Neural cell (in vitro differentiated cells): ENCODE results near the gene PODNL1. TPM values are rescaled to one million over a fixed set of nuclear protein-coding genes. Genes with fewer than 3 reads are reported as not detected.

ENCODE experiments used
- H2AFZ ChIP-seq: fragments of 200-600, 300-800 bp; sonication (generic), shearing (Covaris generic); 2 replicates; pipeline ENCODE4 v1.6.0; 2014; ENCODE audit warnings: low read depth, mild to moderate bottlenecking, antibody characterized with exemption, low read length, moderate library complexity
- H3F3A ChIP-seq: fragments of 200-600 bp; shearing (Covaris generic); 2 replicates; pipeline ENCODE4 v1.6.1; 2016; ENCODE audit warnings: mild to moderate bottlenecking, moderate library complexity, mixed read lengths, antibody characterized with exemption, low read length; ENCODE audit not compliant: insufficient read depth, poor library complexity, severe bottlenecking
- H3K27ac ChIP-seq: fragments of 200-600, 300-800 bp; sonication (generic), shearing (Covaris generic); 2 replicates; pipeline ENCODE4 v1.5.1; 2014; ENCODE audit warnings: mild to moderate bottlenecking, low read length, moderate library complexity
- H3K27me3 ChIP-seq: fragments of 300-800, 200-600 bp; sonication (generic), shearing (Covaris generic); 2 replicates; pipeline ENCODE4 v1.6.0; 2014; ENCODE audit warnings: mild to moderate bottlenecking, low read depth, low read length, moderate library complexity; ENCODE audit not compliant: insufficient read depth
- H3K36me3 ChIP-seq: fragments of 300-800, 200-600 bp; sonication (generic), shearing (Covaris generic); 2 replicates; pipeline ENCODE4 v1.5.1; 2014; ENCODE audit warnings: mild to moderate bottlenecking, antibody characterized with exemption, low read length, moderate library complexity; ENCODE audit not compliant: insufficient read depth
- H3K4me2 ChIP-seq: fragments of 300-800, 200-600 bp; sonication (generic), shearing (Covaris generic); 2 replicates; pipeline ENCODE4 v1.6.0; 2014; ENCODE audit warnings: mild to moderate bottlenecking, low read length
- H3K4me3 ChIP-seq: fragments of 300-800, 200-600 bp; sonication (generic), shearing (Covaris generic); 2 replicates; pipeline ENCODE4 v1.5.1; 2014; ENCODE audit warnings: mild to moderate bottlenecking, low read length, moderate library complexity
- H3K79me2 ChIP-seq: fragments of 200-600 bp; shearing (Covaris generic); replicated peaks from 2 replicates; pipeline ENCODE4 v1.6.0; 2014; ENCODE audit warnings: mild to moderate bottlenecking, low read length, moderate library complexity; ENCODE audit not compliant: insufficient read depth
- H3K9ac ChIP-seq: fragments of 300-800, 200-600 bp; sonication (generic), shearing (Covaris generic); 2 replicates; pipeline ENCODE4 v1.6.1; 2016; ENCODE audit warnings: mild to moderate bottlenecking, low read length, mixed read lengths
- H3K9me2 ChIP-seq: fragments of 200-600 bp; shearing (Covaris generic); 2 replicates; pipeline ENCODE4 v1.6.1; 2016; ENCODE audit warnings: mild to moderate bottlenecking, low read length, mixed read lengths; ENCODE audit not compliant: insufficient read depth
- H3K9me3 ChIP-seq: fragments of 200-600, 300-800 bp; sonication (generic), shearing (Covaris generic); 2 replicates; pipeline ENCODE4 v1.6.1; 2016; ENCODE audit warnings: mild to moderate bottlenecking, mixed run types, low read length, moderate library complexity, mixed read lengths
- H4K20me1 ChIP-seq: fragments of 200-600 bp; shearing (Covaris generic); 2 replicates; pipeline ENCODE4 v1.6.1; 2016; ENCODE audit warnings: mild to moderate bottlenecking, mixed run types; ENCODE audit not compliant: insufficient read depth
- EP300 ChIP-seq: fragments of 450-650 bp; conservative IDR thresholded peaks from 2 replicates; pipeline ENCODE4 v1.6.1; 2014; ENCODE audit warnings: antibody characterized with exemption, mild to moderate bottlenecking, moderate library complexity; ENCODE audit not compliant: poor library complexity, severe bottlenecking
- EZH2 ChIP-seq: fragments of 200-600, 300-800 bp; shearing (Covaris generic), sonication (generic); IDR thresholded peaks from 2 replicates; pipeline ENCODE4 v1.6.1; 2014; ENCODE audit warnings: antibody characterized with exemption, low read length, borderline replicate concordance, mild to moderate bottlenecking; ENCODE audit not compliant: insufficient read depth, poor library complexity, severe bottlenecking
- MXI1 ChIP-seq: fragments of 450-650 bp; conservative IDR thresholded peaks from 2 replicates; pipeline ENCODE4 v1.6.1; 2014; ENCODE audit warnings: antibody characterized with exemption, mild to moderate bottlenecking; ENCODE audit not compliant: poor library complexity, severe bottlenecking
- POLR2AphosphoS5 ChIP-seq: IDR thresholded peaks from 2 replicates; pipeline ENCODE4 v1.6.1; 2012
- RAD21 ChIP-seq: fragments of 450-650 bp; conservative IDR thresholded peaks from 2 replicates; pipeline ENCODE4 v1.6.1; 2014; ENCODE audit warnings: antibody characterized with exemption, mild to moderate bottlenecking, moderate library complexity
- SMC3 ChIP-seq: fragments of 450-650 bp; conservative IDR thresholded peaks from 2 replicates; pipeline ENCODE4 v1.6.1; 2014; ENCODE audit warnings: antibody characterized with exemption, mild to moderate bottlenecking, moderate library complexity; ENCODE audit not compliant: poor library complexity
- TAF1 ChIP-seq: IDR thresholded peaks from 2 replicates; pipeline ENCODE4 v1.6.1; 2012; ENCODE audit warnings: low read depth
- polyA plus RNA-seq: library from polyadenylated mRNA; depleted of rRNA; stranded (reverse); fragments of >200 nt; gene quantifications from 2 replicates; pipeline ENCODE4 v1.2.3, GENCODE V29; 2014
- TF ChIP-seq, protein P1 (sequence below): fragments of 450-650 bp; IDR thresholded peaks from 2 replicates; pipeline ENCODE4 v1.5.1; 2014; ENCODE audit warnings: antibody characterized with exemption, mild to moderate bottlenecking, moderate library complexity; ENCODE audit not compliant: poor library complexity, severe bottlenecking
- TF ChIP-seq, protein P2 (sequence below): IDR thresholded peaks from 2 replicates; pipeline ENCODE4 v1.6.1; 2012; ENCODE audit warnings: borderline replicate concordance

The PODNL1 gene
- polyA plus RNA-seq, 1 donor from 2014 or later = not detected

DNA sequence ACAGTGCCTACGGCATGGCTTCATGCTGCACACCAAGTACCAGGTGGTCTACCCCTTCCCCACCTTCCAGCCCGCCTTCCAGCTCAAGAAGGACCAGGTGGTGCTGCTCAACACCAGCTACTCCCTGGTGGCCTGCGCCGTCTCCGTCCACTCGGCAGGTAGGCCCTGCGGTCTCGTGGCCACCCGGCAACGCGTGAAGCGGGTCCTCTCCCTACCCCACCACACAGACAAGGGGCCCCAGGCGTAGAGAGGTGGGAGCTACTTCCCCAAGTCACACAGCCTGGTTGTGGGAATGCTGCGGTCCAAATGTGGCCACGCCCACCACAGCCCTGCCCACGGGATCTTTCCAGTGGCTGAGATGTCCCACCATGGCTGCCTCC, 18.1 kb upstream of the PODNL1 start:
- Histone ChIP-seq H3F3A (no peaks in the 10 kb centered on the region), H3K4me3 (no peak overlapping the region), H3K9ac (no peak overlapping the region), H4K20me1 (no peaks in the 10 kb centered on the region), H3K36me3 (no peaks in the 10 kb centered on the region), H3K27me3 (no peaks in the 10 kb centered on the region), H3K79me2 (peaks cover 14% of the 10 kb centered on the region), H2AFZ (no peak overlapping the region), H3K27ac (no peak overlapping the region), H3K4me2 (no peak overlapping the region), H3K9me3 (no peaks in the 10 kb centered on the region), H3K9me2 (no peaks in the 10 kb centered on the region)
- TF ChIP-seq TAF1 (no peak), SMC3 (no peak), RAD21 (no peak), POLR2AphosphoS5 (no peak)

DNA sequence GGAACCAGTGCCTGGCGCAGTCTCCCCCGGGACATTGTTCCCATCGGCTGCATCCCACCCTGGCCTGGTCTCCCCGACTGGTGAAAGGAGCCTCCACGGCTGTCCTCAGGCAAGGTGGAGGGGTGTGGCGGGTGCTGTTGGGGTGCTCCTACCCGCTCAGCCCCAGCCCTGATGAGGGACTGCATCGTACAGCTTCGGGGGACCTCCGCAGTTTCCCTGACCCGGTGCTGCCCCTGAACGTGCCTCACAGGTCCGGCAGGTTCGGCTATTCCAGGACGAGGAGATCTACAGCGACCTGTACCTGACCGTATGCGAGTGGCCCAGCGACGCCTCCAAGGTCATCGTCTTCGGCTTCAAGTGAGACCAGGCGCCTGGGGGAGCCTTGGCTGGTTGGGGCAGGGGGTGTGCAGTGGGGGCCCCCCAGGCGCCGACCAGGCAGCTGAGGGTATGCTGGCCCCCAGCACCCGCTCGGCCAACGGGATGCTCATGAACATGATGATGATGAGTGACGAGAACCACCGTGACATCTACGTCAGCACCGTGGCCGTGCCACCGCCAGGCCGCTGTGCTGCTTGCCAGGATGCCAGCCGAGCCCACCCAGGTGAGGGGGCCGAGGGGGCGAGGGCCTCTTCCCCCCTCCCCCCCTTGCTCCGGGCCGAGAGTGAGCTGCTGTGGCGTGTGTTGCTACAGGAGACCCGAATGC, 17.6 kb upstream of the PODNL1 start:
- TF ChIP-seq RAD21 (no peak), EZH2 (no peak), MXI1 (no peak), POLR2AphosphoS5 (no peak), TAF1 (no peak), EP300 (no peak), SMC3 (no peak)
- TF ChIP-seq, protein P1, sequence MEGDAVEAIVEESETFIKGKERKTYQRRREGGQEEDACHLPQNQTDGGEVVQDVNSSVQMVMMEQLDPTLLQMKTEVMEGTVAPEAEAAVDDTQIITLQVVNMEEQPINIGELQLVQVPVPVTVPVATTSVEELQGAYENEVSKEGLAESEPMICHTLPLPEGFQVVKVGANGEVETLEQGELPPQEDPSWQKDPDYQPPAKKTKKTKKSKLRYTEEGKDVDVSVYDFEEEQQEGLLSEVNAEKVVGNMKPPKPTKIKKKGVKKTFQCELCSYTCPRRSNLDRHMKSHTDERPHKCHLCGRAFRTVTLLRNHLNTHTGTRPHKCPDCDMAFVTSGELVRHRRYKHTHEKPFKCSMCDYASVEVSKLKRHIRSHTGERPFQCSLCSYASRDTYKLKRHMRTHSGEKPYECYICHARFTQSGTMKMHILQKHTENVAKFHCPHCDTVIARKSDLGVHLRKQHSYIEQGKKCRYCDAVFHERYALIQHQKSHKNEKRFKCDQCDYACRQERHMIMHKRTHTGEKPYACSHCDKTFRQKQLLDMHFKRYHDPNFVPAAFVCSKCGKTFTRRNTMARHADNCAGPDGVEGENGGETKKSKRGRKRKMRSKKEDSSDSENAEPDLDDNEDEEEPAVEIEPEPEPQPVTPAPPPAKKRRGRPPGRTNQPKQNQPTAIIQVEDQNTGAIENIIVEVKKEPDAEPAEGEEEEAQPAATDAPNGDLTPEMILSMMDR = no peak
- TF ChIP-seq, protein P2, sequence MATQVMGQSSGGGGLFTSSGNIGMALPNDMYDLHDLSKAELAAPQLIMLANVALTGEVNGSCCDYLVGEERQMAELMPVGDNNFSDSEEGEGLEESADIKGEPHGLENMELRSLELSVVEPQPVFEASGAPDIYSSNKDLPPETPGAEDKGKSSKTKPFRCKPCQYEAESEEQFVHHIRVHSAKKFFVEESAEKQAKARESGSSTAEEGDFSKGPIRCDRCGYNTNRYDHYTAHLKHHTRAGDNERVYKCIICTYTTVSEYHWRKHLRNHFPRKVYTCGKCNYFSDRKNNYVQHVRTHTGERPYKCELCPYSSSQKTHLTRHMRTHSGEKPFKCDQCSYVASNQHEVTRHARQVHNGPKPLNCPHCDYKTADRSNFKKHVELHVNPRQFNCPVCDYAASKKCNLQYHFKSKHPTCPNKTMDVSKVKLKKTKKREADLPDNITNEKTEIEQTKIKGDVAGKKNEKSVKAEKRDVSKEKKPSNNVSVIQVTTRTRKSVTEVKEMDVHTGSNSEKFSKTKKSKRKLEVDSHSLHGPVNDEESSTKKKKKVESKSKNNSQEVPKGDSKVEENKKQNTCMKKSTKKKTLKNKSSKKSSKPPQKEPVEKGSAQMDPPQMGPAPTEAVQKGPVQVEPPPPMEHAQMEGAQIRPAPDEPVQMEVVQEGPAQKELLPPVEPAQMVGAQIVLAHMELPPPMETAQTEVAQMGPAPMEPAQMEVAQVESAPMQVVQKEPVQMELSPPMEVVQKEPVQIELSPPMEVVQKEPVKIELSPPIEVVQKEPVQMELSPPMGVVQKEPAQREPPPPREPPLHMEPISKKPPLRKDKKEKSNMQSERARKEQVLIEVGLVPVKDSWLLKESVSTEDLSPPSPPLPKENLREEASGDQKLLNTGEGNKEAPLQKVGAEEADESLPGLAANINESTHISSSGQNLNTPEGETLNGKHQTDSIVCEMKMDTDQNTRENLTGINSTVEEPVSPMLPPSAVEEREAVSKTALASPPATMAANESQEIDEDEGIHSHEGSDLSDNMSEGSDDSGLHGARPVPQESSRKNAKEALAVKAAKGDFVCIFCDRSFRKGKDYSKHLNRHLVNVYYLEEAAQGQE = no peak
- Histone ChIP-seq H3K79me2 (peaks cover 14% of the 10 kb centered on the region), H3K36me3 (no peaks in the 10 kb centered on the region), H3F3A (no peaks in the 10 kb centered on the region), H4K20me1 (no peaks in the 10 kb centered on the region), H3K4me3 (no peak overlapping the region), H3K9me3 (no peaks in the 10 kb centered on the region), H3K4me2 (no peak overlapping the region), H3K27ac (no peak overlapping the region), H2AFZ (no peak overlapping the region), H3K9me2 (no peaks in the 10 kb centered on the region), H3K27me3 (no peaks in the 10 kb centered on the region), H3K9ac (no peak overlapping the region)
